Ovary (tissue), 3 donors: Measurements from ENCODE around the gene ENOX1.

Experiments used
- POLR2A ChIP-seq: fragments of 450-650 bp; IDR thresholded peaks from one replicate; pipeline ENCODE4 v1.6.1; 2017; ENCODE audit warnings: antibody characterized with exemption, mild to moderate bottlenecking, moderate library complexity
- TF ChIP-seq, protein P1 (sequence below), 3 donors: fragments of 450-650 bp in 2 of 3; fragments of 200-600 bp in 1 of 3; IDR thresholded peaks; one replicate each; pipeline versions ENCODE4 v1.5.1 to v1.8.0; 2016 to 2022; ENCODE audit warnings: antibody characterized with exemption in 3 of 3, mild to moderate bottlenecking in 1 of 3
- donor health status: DM: no; HTN: no; CAD: no.

DNA sequence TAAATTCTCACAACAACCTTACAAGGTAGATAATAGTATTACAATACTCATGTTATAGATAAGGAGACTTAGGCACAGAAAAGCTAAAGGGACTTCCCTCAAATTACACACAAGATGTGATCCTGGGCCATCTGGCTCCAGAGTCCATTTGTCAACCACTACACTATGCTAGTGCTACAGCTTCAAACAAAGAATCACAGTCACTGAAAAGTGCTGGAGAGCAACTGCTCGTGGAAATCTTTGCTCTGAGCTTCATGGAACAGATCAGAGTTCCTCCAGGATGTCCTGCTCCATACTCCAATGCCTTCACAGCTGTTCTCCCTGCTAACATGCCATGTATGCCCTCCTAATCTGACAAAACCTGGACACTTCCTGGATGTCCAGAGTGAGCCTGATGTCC, 271.2 kb downstream of the ENOX1 start:
- no peak for TF ChIP-seq POLR2A
- TF ChIP-seq, protein P1, sequence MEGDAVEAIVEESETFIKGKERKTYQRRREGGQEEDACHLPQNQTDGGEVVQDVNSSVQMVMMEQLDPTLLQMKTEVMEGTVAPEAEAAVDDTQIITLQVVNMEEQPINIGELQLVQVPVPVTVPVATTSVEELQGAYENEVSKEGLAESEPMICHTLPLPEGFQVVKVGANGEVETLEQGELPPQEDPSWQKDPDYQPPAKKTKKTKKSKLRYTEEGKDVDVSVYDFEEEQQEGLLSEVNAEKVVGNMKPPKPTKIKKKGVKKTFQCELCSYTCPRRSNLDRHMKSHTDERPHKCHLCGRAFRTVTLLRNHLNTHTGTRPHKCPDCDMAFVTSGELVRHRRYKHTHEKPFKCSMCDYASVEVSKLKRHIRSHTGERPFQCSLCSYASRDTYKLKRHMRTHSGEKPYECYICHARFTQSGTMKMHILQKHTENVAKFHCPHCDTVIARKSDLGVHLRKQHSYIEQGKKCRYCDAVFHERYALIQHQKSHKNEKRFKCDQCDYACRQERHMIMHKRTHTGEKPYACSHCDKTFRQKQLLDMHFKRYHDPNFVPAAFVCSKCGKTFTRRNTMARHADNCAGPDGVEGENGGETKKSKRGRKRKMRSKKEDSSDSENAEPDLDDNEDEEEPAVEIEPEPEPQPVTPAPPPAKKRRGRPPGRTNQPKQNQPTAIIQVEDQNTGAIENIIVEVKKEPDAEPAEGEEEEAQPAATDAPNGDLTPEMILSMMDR (IDR thresholded peaks at IDR 0.05), result no peak
